Breast epithelium (tissue), 3 donors: Measurements from ENCODE around the gene ESYT2.

Source experiments
- CTCF ChIP-seq, 3 donors: fragments of 450-650 bp; IDR thresholded peaks; one replicate each; pipeline ENCODE4 v1.5.1; 2016 to 2017; ENCODE audit warnings: antibody characterized with exemption in 3 of 3, mild to moderate bottlenecking in 3 of 3, moderate library complexity in 3 of 3
- POLR2A ChIP-seq: fragments of 450-650 bp; IDR thresholded peaks from one replicate; pipeline ENCODE4 v1.6.1; 2016; ENCODE audit warnings: antibody characterized with exemption, mild to moderate bottlenecking, moderate library complexity

DNA sequence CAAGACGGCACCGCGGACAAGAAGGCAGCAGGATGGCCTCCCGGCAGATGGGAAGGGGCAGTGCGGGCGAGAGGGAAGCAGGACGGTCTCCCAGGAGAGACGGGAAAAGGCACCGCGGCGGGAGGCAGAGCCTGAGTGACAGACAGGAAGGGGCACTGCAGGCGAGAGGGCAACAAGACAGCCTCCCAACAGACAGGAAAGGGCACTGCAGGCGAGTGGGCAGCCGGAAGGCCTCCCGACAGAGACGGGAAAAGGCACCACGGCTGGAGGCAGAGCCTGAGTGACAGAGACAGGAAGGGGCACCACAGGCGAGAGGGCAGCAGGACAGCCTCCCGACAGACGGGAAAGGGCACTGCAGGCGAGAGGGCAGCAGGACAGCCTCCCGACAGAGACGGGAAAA is 32.6 kb downstream of the ESYT2 start:
- TF ChIP-seq CTCF (IDR thresholded peaks at IDR 0.05) (no peak), POLR2A (no peak)
